HCT116 (cell line): ENCODE data around the gene PLAU.
"Not testable (repeated sequence)": the region's sequence is repeated elsewhere in the genome, so short reads cannot be mapped to it uniquely, and the experiment has no call there.

Source experiments
- ATF3 ChIP-seq: IDR thresholded peaks from 2 replicates; pipeline ENCODE4 v1.6.1; 2012
- CEBPB ChIP-seq: IDR thresholded peaks from 2 replicates; pipeline ENCODE4 v1.6.1; 2012; ENCODE audit warnings: low read depth
- EZH2 ChIP-seq: fragments of 200-600 bp; sonication (generic); IDR thresholded peaks from 2 replicates; pipeline ENCODE4 v1.6.1; 2017; ENCODE audit warnings: antibody characterized with exemption, mixed run types
- EZH2phosphoT487 ChIP-seq: fragments of 200-600 bp; IDR thresholded peaks from 2 replicates; pipeline ENCODE4 v1.6.1; 2018; ENCODE audit warnings: antibody characterized with exemption, borderline replicate concordance
- POLR2A ChIP-seq: IDR thresholded peaks from 2 replicates; pipeline ENCODE4 v1.7.0; 2011; ENCODE audit warnings: borderline replicate concordance; ENCODE audit not compliant: insufficient read depth, insufficient read length; ENCODE audit errors: extremely low read depth
- POLR2AphosphoS5 ChIP-seq: IDR thresholded peaks from 2 replicates; pipeline ENCODE4 v1.6.1; 2011; ENCODE audit warnings: mild to moderate bottlenecking, low read depth, low read length, moderate library complexity
- TF ChIP-seq, protein P1 (sequence below), 3 experiments: fragments of 200-600 bp in 1 of 3; sonication (generic) in 1 of 3; IDR thresholded peaks in 2 of 3; conservative IDR thresholded peaks in 1 of 3; 2 replicates each; pipeline ENCODE4 v1.5.1; 2012 to 2017; ENCODE audit warnings: low read depth in 2 of 3, low read length in 2 of 3, antibody characterized with exemption in 1 of 3, borderline replicate concordance in 1 of 3, control low read depth in 1 of 3, mild to moderate bottlenecking in 1 of 3, mixed read lengths in 1 of 3, mixed run types in 1 of 3, moderate library complexity in 1 of 3; ENCODE audit not compliant: insufficient read depth in 1 of 3

GRCh38 chr10:73895381-73895780, 15.6 kb upstream of the PLAU start:
- TF ChIP-seq POLR2AphosphoS5, POLR2A, CEBPB, EZH2, ATF3, EZH2phosphoT487: not testable (repeated sequence)
- TF ChIP-seq, protein P1, sequence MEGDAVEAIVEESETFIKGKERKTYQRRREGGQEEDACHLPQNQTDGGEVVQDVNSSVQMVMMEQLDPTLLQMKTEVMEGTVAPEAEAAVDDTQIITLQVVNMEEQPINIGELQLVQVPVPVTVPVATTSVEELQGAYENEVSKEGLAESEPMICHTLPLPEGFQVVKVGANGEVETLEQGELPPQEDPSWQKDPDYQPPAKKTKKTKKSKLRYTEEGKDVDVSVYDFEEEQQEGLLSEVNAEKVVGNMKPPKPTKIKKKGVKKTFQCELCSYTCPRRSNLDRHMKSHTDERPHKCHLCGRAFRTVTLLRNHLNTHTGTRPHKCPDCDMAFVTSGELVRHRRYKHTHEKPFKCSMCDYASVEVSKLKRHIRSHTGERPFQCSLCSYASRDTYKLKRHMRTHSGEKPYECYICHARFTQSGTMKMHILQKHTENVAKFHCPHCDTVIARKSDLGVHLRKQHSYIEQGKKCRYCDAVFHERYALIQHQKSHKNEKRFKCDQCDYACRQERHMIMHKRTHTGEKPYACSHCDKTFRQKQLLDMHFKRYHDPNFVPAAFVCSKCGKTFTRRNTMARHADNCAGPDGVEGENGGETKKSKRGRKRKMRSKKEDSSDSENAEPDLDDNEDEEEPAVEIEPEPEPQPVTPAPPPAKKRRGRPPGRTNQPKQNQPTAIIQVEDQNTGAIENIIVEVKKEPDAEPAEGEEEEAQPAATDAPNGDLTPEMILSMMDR (IDR thresholded peaks at IDR 0.05 in 2 of 3, conservative IDR thresholded peaks at IDR 0.05 in 1 of 3; ENCODE audit: borderline replicate concordance in 1 of 3, insufficient read depth in 1 of 3, low read depth in 2 of 3, low read length in 2 of 3): not testable (repeated sequence)
